Measurements from ENCODE around the gene KIF21A. TPM values are rescaled to one million over a fixed set of nuclear protein-coding genes. Genes with fewer than 3 reads are reported as not detected.

KIF21A gene
- total and polyA plus RNA-seq, 3 donors from 2014 or later: 13.3 to 89.2 (median 70.2) TPM

DNA sequence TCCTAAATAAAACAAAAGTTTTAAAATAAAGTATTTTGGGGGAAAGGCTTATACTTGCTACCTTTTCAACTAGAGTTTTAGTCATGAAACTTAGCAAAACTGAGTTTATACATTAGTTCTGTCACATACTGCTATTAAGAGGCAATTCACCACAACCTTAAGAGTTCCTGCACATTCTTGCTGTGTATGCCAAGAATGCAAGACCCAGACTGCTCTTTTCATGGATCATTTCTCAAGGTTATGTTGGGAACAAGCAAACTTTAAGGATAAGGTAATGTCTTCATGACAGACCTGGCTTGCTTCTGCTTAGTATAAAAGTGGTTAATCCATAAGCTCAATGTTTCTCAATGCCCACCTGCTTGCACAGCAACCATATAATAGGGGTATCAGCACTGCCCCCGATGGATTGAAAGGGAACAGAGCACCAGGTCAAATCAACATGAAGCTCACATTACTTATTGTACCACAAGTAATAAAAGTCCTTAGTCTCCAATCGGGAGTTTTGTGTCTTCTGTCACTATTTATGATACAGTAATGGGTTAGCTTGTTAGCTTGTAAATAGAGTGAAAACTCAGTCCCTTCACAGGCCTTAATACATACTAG, 67.6 kb downstream of the KIF21A start:
- no peak for TF ChIP-seq POLR2A (IDR thresholded peaks at IDR 0.05)
- TF ChIP-seq, protein P1, sequence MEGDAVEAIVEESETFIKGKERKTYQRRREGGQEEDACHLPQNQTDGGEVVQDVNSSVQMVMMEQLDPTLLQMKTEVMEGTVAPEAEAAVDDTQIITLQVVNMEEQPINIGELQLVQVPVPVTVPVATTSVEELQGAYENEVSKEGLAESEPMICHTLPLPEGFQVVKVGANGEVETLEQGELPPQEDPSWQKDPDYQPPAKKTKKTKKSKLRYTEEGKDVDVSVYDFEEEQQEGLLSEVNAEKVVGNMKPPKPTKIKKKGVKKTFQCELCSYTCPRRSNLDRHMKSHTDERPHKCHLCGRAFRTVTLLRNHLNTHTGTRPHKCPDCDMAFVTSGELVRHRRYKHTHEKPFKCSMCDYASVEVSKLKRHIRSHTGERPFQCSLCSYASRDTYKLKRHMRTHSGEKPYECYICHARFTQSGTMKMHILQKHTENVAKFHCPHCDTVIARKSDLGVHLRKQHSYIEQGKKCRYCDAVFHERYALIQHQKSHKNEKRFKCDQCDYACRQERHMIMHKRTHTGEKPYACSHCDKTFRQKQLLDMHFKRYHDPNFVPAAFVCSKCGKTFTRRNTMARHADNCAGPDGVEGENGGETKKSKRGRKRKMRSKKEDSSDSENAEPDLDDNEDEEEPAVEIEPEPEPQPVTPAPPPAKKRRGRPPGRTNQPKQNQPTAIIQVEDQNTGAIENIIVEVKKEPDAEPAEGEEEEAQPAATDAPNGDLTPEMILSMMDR (IDR thresholded peaks at IDR 0.05): no peak
- DNase-seq: no peak
- Histone ChIP-seq H3K36me3 (ENCODE audit: low read depth, missing control alignments) (no peaks in the 10 kb centered on the region), H3K4me1 (no peaks in the 10 kb centered on the region), H3K27me3 (no peaks in the 10 kb centered on the region), H3K27ac (no peak overlapping the region), H3K4me3 (no peak overlapping the region), H3K9me3 (no peaks in the 10 kb centered on the region)
- intact Hi-C loops (cut with DNase I; ENCODE audit: low total_unique reads): no loop called here
- 65 to 79% methylated on average over 2 of the region's 2 CpGs for WGBS, 2 donors

DNA sequence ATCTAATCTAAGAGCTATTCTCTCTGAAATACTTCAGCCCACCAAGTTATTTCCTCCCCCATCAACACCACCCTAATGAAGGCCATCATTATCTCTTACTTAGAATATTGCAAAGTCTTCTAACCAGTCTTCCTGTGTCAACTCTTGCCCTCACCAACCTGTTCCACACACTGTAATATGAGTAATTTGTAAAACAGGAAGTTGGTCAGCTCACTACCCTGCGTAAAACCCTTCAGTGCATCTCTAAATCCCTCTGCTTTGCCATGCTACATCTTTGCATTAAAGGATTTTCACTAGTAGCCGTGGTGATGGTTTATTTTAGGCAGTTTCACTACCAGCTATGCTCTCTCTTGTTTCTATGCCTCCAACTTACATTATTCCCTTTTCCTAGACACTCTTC, 70.0 kb downstream of the KIF21A start:
- TF ChIP-seq, protein P1 (IDR thresholded peaks at IDR 0.05): no peak
- no peak for TF ChIP-seq POLR2A (IDR thresholded peaks at IDR 0.05)
- DNase-seq: no peak
- Histone ChIP-seq H3K27ac (no peak overlapping the region), H3K9me3 (no peaks in the 10 kb centered on the region), H3K4me3 (no peak overlapping the region), H3K27me3 (no peaks in the 10 kb centered on the region), H3K4me1 (no peaks in the 10 kb centered on the region), H3K36me3 (ENCODE audit: low read depth, missing control alignments) (no peaks in the 10 kb centered on the region)
- intact Hi-C loops (cut with DNase I; ENCODE audit: low total_unique reads): no loop called here
- WGBS, 2 donors: 67 to 76% methylated on average over 2 of the region's 2 CpGs

DNA sequence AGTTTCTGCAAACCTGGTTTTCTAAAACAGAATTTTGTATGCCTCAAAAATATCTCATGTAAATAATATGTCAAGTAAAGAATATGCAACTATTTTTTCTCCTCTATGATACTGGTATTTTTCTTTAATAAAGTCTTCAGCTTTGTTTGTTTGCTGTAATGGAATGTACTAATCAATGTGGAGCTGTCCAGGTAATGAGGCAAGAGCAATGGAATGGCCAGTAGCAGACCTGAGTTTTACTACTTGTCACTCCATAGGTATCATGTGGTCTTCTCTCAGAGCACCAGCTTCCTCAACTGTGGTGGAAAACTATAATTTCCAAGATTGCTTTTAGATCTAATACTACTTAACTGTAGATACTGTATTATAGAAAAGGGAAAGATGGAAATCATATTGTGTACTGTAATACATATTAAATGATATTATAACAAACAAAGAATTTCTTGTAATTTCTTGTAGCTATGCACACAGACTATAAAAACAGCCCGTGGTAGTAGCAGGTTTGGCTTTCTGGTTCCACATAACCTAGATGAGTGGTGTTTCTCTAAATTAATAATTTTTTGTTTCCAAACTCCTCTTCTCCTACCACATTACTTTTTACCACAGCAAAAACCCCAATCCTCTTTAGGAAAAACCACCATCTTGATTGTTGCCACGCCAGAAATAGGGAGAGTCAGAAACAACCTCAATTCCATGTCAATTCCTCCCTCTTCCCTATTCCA, 70.6 kb downstream of the KIF21A start:
- no peaks in the 10 kb centered on the region for H3K36me3 ChIP-seq (ENCODE audit: low read depth, missing control alignments)
- WGBS, 2 donors: 69 to 75% methylated on average over 2 of the region's 2 CpGs
- H3K27me3 ChIP-seq: no peaks in the 10 kb centered on the region
- no peak for DNase-seq
- no peaks in the 10 kb centered on the region for H3K9me3 ChIP-seq
- no peaks in the 10 kb centered on the region for H3K4me1 ChIP-seq
- intact Hi-C loops (cut with DNase I; ENCODE audit: low total_unique reads): no loop called here
- H3K4me3 ChIP-seq: no peak overlapping the region
- TF ChIP-seq POLR2A (IDR thresholded peaks at IDR 0.05): no peak
- TF ChIP-seq, protein P1 (IDR thresholded peaks at IDR 0.05): no peak
- H3K27ac ChIP-seq: no peak overlapping the region

DNA sequence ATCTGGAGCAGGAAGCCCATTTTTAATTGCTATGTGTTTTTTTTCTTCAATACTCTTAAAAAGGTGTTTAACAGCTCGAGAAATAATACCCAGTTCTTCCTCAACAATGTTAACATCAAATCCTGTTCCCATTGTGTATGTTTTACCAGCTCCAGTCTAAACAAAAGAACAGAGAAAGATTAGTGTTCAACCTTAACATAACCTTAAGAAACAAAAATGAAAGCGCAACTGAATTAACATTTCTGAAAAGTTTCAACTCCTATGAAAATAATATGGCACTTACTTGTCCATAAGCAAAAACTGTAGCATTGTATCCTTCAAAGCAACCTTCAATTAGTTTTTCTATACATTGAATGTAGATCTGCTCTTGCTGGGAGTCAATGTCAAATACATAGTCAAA, 73.2 kb downstream of the KIF21A start:
- Histone ChIP-seq H3K9me3 (no peaks in the 10 kb centered on the region), H3K4me1 (no peaks in the 10 kb centered on the region), H3K27me3 (no peaks in the 10 kb centered on the region), H3K27ac (no peak overlapping the region), H3K4me3 (no peak overlapping the region), H3K36me3 (ENCODE audit: low read depth, missing control alignments) (no peaks in the 10 kb centered on the region)
- WGBS, 2 donors: 86 to 95% methylated on average over 2 of the region's 2 CpGs
- no peak for TF ChIP-seq POLR2A (IDR thresholded peaks at IDR 0.05)
- TF ChIP-seq, protein P1 (IDR thresholded peaks at IDR 0.05): no peak
- DNase-seq: no peak
- intact Hi-C loops (cut with DNase I; ENCODE audit: low total_unique reads): no loop called here

DNA sequence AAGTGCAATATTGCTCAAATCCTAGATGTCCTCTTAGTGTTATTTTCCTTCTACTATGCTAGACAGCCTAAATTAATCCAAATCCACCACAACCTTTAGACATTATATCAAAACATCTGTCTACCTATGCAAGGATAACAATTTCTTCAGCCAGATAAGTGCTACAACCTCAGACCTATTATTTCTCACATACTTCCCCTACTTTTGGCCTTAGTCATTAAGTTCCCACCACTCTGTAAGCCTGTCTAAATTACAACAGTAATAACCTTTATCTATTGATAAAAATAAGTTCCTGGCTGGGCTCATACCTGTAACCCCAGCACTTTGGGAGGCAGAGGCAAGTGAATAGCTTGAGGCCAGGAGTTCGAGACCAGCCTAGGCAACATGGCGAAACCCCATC, 74.0 kb downstream of the KIF21A start:
- TF ChIP-seq, protein P1 (IDR thresholded peaks at IDR 0.05): no peak
- no peak for TF ChIP-seq POLR2A (IDR thresholded peaks at IDR 0.05)
- intact Hi-C loops (cut with DNase I; ENCODE audit: low total_unique reads): no loop called here
- 100% methylated on average over 2 of the region's 2 CpGs for WGBS, 2 donors

More for the DNA sequence above, 74.0 kb downstream of the KIF21A start:
- Histone ChIP-seq H3K9me3 (no peaks in the 10 kb centered on the region), H3K27ac (no peak overlapping the region), H3K4me1 (no peaks in the 10 kb centered on the region), H3K36me3 (ENCODE audit: low read depth, missing control alignments) (no peaks in the 10 kb centered on the region), H3K27me3 (no peaks in the 10 kb centered on the region), H3K4me3 (no peak overlapping the region)
- DNase-seq: no peak

Measured in testis (tissue), 3 donors.